RKO (cell line): ENCODE data around the gene IFT57.
A peak's percentile ranks its signal among the peaks of the same experiment; 100 is the strongest.

ENCODE experiments used
- DNase-seq: peaks from one replicate; pipeline ENCODE4 v3.0.0-alpha.2; 2016; ENCODE audit warnings: low spot score

The IFT57 gene

GRCh38 chr3:108219336-108219735 is 2.9 kb downstream of the IFT57 start:
- DNase-seq = no peak

GRCh38 chr3:108218811-108219210 is 3.4 kb downstream of the IFT57 start:
- no peak for DNase-seq

GRCh38 chr3:108215871-108216270 is 6.4 kb downstream of the IFT57 start:
- no peak for DNase-seq

GRCh38 chr3:108209579-108209978 is 12.6 kb downstream of the IFT57 start:
- no peak for DNase-seq

GRCh38 chr3:108208831-108209230 is 13.4 kb downstream of the IFT57 start:
- DNase-seq = no peak

- no peak for DNase-seq
These were observed 19.4 kb downstream of the IFT57 start for GRCh38 chr3:108202834-108203233.

GRCh38 chr3:108202080-108202479 is 20.1 kb downstream of the IFT57 start:
- DNase-seq = no peak

GRCh38 chr3:108201258-108201657 is 21.0 kb downstream of the IFT57 start:
- DNase-seq = no peak

- DNase-seq = no peak
These were observed 21.6 kb downstream of the IFT57 start for GRCh38 chr3:108200578-108200977.

GRCh38 chr3:108200024-108200423 is 22.2 kb downstream of the IFT57 start:
- no peak for DNase-seq

GRCh38 chr3:108191394-108191793 is 30.8 kb downstream of the IFT57 start:
- no peak for DNase-seq

GRCh38 chr3:108190346-108190745 is 31.9 kb downstream of the IFT57 start:
- no peak for DNase-seq

- no peak for DNase-seq
These were observed 32.8 kb downstream of the IFT57 start for GRCh38 chr3:108189440-108189839.

- no peak for DNase-seq
These were observed 36.7 kb downstream of the IFT57 start for GRCh38 chr3:108185536-108185935.

GRCh38 chr3:108184824-108185223 is 37.4 kb downstream of the IFT57 start:
- DNase-seq = no peak

GRCh38 chr3:108183971-108184370 is 38.3 kb downstream of the IFT57 start:
- no peak for DNase-seq

GRCh38 chr3:108183181-108183580 is 39.0 kb downstream of the IFT57 start:
- no peak for DNase-seq

- no peak for DNase-seq
These were observed 39.9 kb downstream of the IFT57 start for GRCh38 chr3:108182339-108182738.

- DNase-seq = no peak
These were observed 41.1 kb downstream of the IFT57 start for GRCh38 chr3:108181172-108181571.

GRCh38 chr3:108180194-108180593 is 42.0 kb downstream of the IFT57 start:
- peak; percentile 3 for DNase-seq

- DNase-seq = no peak
These were observed 43.5 kb downstream of the IFT57 start for GRCh38 chr3:108178676-108179075.

- no peak for DNase-seq
These were observed 44.7 kb downstream of the IFT57 start for GRCh38 chr3:108177536-108177935.

- DNase-seq = peak; percentile 47
These were observed 46.9 kb downstream of the IFT57 start for GRCh38 chr3:108175352-108175751.

- no peak for DNase-seq
These were observed 51.1 kb downstream of the IFT57 start for GRCh38 chr3:108171106-108171505.

- no peak for DNase-seq
These were observed 57.8 kb downstream of the IFT57 start for GRCh38 chr3:108164391-108164790.
